ENCODE results near the gene RHCE.
"Not testable (repeated sequence)": the region's sequence is repeated elsewhere in the genome, so short reads cannot be mapped to it uniquely, and the experiment has no call there.

The RHCE gene

GRCh38 chr1:25432749-25433388, 12.2 kb upstream of the RHCE start:
- no peak for DNase-seq (ENCODE audit: low read depth)

GRCh38 chr1:25431955-25432719, 11.5 kb upstream of the RHCE start:
- no peak for DNase-seq (ENCODE audit: low read depth)

- no peak for DNase-seq (ENCODE audit: low read depth)
Measured at GRCh38 chr1:25430967-25431881, 10.6 kb upstream of the RHCE start.

GRCh38 chr1:25430073-25430966, 9.7 kb upstream of the RHCE start, which contains the start of gene MACO1:
Gene MACO1, plus strand, starts transcription at chr1:25430897. Its CDS starts 202 bp downstream, at chr1:25431099.
- peak; percentile 82 for DNase-seq (ENCODE audit: low read depth)

GRCh38 chr1:25428475-25429166, 8.0 kb upstream of the RHCE start:
- DNase-seq (ENCODE audit: low read depth) = no peak

GRCh38 chr1:25427696-25428095, 7.1 kb upstream of the RHCE start:
- no peak for DNase-seq (ENCODE audit: low read depth)

GRCh38 chr1:25425098-25426085, 4.8 kb upstream of the RHCE start:
- no peak for DNase-seq (ENCODE audit: low read depth)

DNA sequence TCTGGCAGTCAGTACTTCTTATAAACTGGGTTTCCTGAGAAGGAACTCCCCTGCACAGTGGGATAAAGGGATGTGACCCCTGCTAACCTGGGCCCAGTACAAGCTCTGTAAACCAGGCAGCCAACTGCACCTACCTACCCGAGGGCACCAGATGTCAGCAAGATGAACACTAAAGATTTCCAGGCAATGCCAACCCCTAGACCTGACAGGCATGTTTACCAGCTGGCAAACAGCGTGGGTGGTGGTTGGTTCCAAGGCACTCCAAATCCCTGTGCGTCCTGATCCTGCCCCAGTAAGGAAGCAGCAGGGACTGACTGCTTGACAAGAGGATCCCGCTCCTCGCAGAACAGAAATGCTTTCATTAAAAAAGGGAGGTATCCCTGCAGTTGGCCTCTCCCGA, 2.6 kb upstream of the RHCE start:
- not testable (repeated sequence) for DNase-seq (ENCODE audit: low read depth)

- not testable (repeated sequence) for DNase-seq (ENCODE audit: low read depth)
Measured at GRCh38 chr1:25419339-25419738, 1.3 kb downstream of the RHCE start.

DNA sequence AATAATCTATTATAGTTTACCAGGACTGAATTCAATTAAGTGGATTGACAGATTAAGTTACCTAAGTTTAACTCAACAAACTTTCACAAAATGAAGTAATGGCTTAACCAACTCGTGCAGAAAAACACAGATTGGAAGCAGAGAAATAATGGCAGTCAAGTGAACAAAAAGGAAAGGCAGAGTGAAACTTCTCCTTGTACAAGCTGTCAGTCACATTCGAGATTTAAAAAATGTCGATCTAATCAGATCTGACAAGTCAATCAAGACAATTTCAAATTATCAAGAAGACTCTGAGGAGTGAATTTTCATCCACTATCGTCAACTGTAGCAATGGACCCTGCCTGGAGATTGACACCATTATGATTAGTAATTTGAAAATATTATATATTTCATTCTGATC, 3.3 kb downstream of the RHCE start:
- not testable (repeated sequence) for DNase-seq (ENCODE audit: low read depth)

DNA sequence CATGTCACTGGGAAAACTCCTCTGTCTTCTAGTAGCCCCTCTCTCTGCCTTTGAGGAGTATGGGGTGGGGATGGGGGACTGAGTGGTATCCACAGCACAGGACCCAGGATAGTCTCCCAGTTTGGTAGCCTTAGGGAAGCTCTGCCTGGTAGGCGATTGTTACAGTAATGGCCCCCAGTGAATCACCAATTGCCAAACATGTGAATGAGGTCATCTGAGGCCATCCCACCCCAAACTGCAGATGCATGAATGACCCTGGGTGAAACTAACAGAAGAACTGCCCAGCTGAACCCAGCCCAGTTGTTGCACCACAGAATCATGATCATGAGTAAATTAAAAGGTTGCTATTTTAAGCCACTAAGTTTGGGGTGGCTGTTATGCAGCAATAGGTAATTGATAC, 6.0 kb downstream of the RHCE start:
- not testable (repeated sequence) for DNase-seq (ENCODE audit: low read depth)

- DNase-seq (ENCODE audit: low read depth) = not testable (repeated sequence)
Measured at GRCh38 chr1:25414157-25414556, 6.5 kb downstream of the RHCE start.

GRCh38 chr1:25412872-25413623, 7.6 kb downstream of the RHCE start:
- DNase-seq (ENCODE audit: low read depth) = not testable (repeated sequence)

GRCh38 chr1:25409641-25410427, 10.8 kb downstream of the RHCE start:
- DNase-seq (ENCODE audit: low read depth) = not testable (repeated sequence)

DNA sequence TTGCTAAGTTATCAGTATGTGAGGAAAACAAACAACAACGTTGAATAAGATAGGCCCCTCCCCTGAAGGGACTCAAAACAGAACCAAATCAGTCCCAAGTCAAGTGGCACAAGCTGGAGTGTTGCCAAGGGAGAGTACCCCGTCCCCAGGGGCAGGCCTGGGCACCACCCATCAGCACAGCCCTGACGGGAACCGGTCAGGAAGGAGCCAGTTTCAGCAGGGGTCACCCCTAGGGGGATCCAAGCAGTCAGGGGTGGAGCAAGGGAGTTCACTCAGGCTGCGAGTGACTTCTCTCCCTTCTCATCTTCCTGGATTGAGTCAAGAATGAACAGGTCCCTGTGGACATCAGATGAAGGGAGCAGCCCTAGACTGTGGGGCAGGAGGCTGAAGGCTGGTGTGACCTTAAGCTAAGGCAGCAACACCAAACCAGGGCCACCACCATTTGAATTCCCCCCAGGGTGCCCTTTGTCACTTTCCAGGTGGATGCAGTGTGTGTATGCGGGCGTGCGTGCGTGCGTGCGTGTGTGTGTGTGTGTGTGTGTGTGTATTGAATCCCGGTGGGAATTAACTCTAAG, 14.8 kb downstream of the RHCE start:
- not testable (repeated sequence) for DNase-seq (ENCODE audit: low read depth)

DNA sequence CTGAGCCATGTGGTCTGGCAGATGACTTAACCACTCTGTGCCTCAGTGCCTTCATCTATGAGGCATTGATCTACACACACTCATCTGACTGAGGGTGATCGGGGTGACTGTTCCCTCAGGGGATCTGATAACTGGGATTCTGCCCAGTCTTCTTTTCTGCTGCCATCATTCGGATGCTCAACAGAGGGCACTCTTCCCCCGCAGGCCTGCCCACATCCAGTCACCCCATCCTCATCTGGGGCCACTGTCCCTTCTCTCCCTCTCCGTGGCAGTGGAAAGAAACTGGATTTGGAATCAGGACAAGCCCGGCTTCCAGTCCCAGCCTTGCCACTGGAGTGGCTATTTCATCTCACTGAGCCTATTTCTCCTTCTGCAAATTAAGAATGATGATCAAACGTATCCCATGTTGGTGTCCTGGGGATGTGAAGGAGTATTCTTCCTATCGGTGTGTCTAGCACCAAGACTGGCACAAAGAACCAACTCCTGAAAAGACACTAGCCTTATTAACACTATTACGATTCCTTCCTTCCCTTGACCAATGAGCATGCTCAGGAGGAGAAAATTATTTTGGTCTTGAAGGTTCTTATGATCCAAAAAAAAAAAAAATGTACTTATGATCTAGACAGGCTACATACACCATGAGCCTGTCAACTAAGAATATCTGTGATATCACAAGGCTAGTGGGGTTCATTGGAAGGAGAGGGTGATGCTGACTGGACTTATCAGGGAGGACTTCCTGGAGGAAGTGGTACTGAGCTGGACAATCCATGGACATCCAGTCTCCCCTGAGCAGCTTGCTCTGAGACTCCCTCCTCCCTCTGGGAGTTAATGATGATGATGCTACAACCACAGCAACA, 17.4 kb downstream of the RHCE start:
- not testable (repeated sequence) for DNase-seq (ENCODE audit: low read depth)

DNA sequence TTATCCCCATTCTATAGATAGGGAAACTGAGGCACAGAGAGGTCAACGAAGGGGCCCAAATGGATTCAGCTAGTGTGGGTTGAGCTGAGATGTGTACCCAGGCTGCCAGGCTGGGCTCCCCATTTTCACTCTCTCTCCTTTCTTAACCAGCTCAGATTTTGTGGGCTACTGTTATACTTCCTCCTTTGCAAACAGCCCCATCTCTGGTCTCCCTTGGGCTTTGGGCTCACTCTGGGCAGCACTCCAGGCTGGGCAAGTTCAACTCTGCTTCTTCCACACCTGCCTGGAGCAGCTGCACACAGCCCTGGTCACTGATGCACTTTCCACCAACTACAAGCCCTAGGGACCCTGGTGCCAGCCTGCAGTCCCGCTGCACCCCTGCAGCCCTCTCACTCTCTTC, 22.5 kb downstream of the RHCE start:
- not testable (repeated sequence) for DNase-seq (ENCODE audit: low read depth)
